ENCODE measurements around the gene CSTB. TPM values are rescaled to one million over a fixed set of nuclear protein-coding genes. Genes with fewer than 3 reads are reported as not detected.

Gene CSTB
- total RNA-seq, 1 donor from 2014 or later: 27.9 TPM

- TF ChIP-seq CTCF (IDR thresholded peaks at IDR 0.05; ENCODE audit: insufficient read depth, low read length, poor library complexity, severe bottlenecking): peak; percentile 46
- Histone ChIP-seq H3K36me3 (ENCODE audit: control insufficient read depth, insufficient read depth, low read length) (peaks cover 2% of the 10 kb centered on the region), H3K27me3 (ENCODE audit: control insufficient read depth, insufficient read depth, low read length) (no peaks in the 10 kb centered on the region), H3K4me3 (ENCODE audit: low read depth, low read length) (no peak overlapping the region)
- DNase-seq (ENCODE audit: low read depth): no peak
Measured at GRCh38 chr21:43727519-43728153, 48.5 kb downstream of the CSTB start.

- no peak for DNase-seq (ENCODE audit: low read depth)
- no peak for TF ChIP-seq CTCF (IDR thresholded peaks at IDR 0.05; ENCODE audit: insufficient read depth, low read length, poor library complexity, severe bottlenecking)
- Histone ChIP-seq H3K27me3 (ENCODE audit: control insufficient read depth, insufficient read depth, low read length) (no peaks in the 10 kb centered on the region), H3K36me3 (ENCODE audit: control insufficient read depth, insufficient read depth, low read length) (peaks cover 2% of the 10 kb centered on the region), H3K4me3 (ENCODE audit: low read depth, low read length) (no peak overlapping the region)
Measured at GRCh38 chr21:43726686-43727518, 49.2 kb downstream of the CSTB start.

Other genes starting within 250 kb of the CSTB start
- gene HSF2BP, start 116.8 kb downstream of the CSTB start, total RNA-seq: 3.4 and 3.5 TPM in 2 replicates
- gene RRP1B, start 116.7 kb downstream of the CSTB start, total RNA-seq: 44.7 and 47.4 TPM in 2 replicates
- gene PDXK, start 57.2 kb downstream of the CSTB start, total RNA-seq: 183 and 188 TPM in 2 replicates
- gene RRP1, start 13.3 kb upstream of the CSTB start, total RNA-seq: 31.9 and 38.5 TPM in 2 replicates
- gene AGPAT3, start 88.9 kb upstream of the CSTB start, total RNA-seq: 62.3 and 70.4 TPM in 2 replicates
- gene TRAPPC10, start 236.0 kb upstream of the CSTB start, total RNA-seq: 30.9 and 35.0 TPM in 2 replicates